Small intestine (tissue), 16 donors: ENCODE results near the gene SEMA4F. TPM values are rescaled to one million over a fixed set of nuclear protein-coding genes. Genes with fewer than 3 reads are reported as not detected.
A peak's percentile ranks its signal among the peaks of the same experiment; 100 is the strongest.

ENCODE experiments used
- DNase-seq, 2 donors: peaks; one replicate each; pipeline versions ENCODE4 v3.0.0 to v3.0.0-alpha.2; 2013
- FAIRE-seq: peaks from 2 replicates; lab custom pipeline; 2012; peaks lifted over from hg19 to GRCh38; lab: Jason Lieb, UNC
- H3K27ac ChIP-seq, 3 donors: one replicate each; pipeline ENCODE4 v1.5.1; 2013; ENCODE audit warnings: low read length in 2 of 3, mild to moderate bottlenecking in 2 of 3, control low read depth in 1 of 3, inconsistent platforms in 1 of 3, low read depth in 1 of 3, moderate library complexity in 1 of 3
- H3K27me3 ChIP-seq, 3 donors: one replicate each; pipeline ENCODE4 v1.6.1; 2013; ENCODE audit warnings: low read length in 3 of 3, inconsistent platforms in 1 of 3; ENCODE audit not compliant: control insufficient read depth in 3 of 3, insufficient read depth in 3 of 3
- H3K36me3 ChIP-seq, 3 donors: one replicate each; pipeline ENCODE4 v1.6.1; 2013; ENCODE audit warnings: low read length in 3 of 3, inconsistent platforms in 1 of 3, low read depth in 1 of 3, mild to moderate bottlenecking in 1 of 3, moderate library complexity in 1 of 3; ENCODE audit not compliant: control insufficient read depth in 3 of 3, insufficient read depth in 2 of 3
- H3K4me1 ChIP-seq, 3 donors: one replicate each; pipeline ENCODE4 v1.6.1; 2013; ENCODE audit warnings: low read length in 2 of 3, inconsistent platforms in 1 of 3, low read depth in 1 of 3, mild to moderate bottlenecking in 1 of 3, moderate library complexity in 1 of 3; ENCODE audit not compliant: control insufficient read depth in 3 of 3, insufficient read depth in 2 of 3
- H3K4me3 ChIP-seq, 3 donors: one replicate each; pipeline ENCODE4 v1.5.1; 2013; ENCODE audit warnings: low read length in 3 of 3, control low read depth in 1 of 3, inconsistent platforms in 1 of 3, low read depth in 1 of 3, mild to moderate bottlenecking in 1 of 3, moderate library complexity in 1 of 3
- H3K9me3 ChIP-seq, 2 donors: one replicate each; pipeline ENCODE4 v1.6.1; 2013; ENCODE audit warnings: low read depth in 1 of 2, low read length in 1 of 2; ENCODE audit not compliant: control insufficient read depth in 2 of 2, insufficient read depth in 1 of 2
- WGBS, 3 donors: extraction: QIAGEN DNeasy Blood & Tissue Kit; methylation state at CpG; one replicate each; pipeline ENCODE4 v1.1.7; 2013; 5-methylcytosine and 5-hydroxymethylcytosine counted together
- long read RNA-seq, 10 donors: transcript quantifications; one replicate each; lab custom pipeline, GENCODE V29; 2026
- polyA plus RNA-seq, 4 donors: library from polyadenylated mRNA; stranded (reverse) in 3 of 4; unstranded in 1 of 4; fragments of 200-250 nt in 3 of 4; fragments of 120-200 nt in 1 of 4; gene quantifications; one replicate each; pipeline versions ENCODE4 v1.2.1 to v1.2.3, GENCODE V29; 2013
- donor health status: healthy with polysubstance abuse.
- donor health status: control.
- donor health status: control.
- donor health status: Bipolar disorder and iron deficiency.
- donor health status: healthy.

Gene SEMA4F
- 1 to 10 TPM in 2 of 4 donors, under 1 TPM in 1, not detected in 1; 0.27 to 2.4 (median 1.0) TPM for polyA plus RNA-seq
- long read RNA-seq, donor 1, result 0 reads
- long read RNA-seq, donor 2, result 0 reads
- long read RNA-seq, donor 3, result 0 reads
- long read RNA-seq, donor 4, result 0 reads
- long read RNA-seq, donor 5, result 0 reads
- long read RNA-seq, donor 6, result 0 reads
- long read RNA-seq, donor 7, result 0 reads
- long read RNA-seq, donor 8, result 0 reads
- long read RNA-seq, donor 9, result 0 reads
- long read RNA-seq, donor 10, result 0 reads

DNA sequence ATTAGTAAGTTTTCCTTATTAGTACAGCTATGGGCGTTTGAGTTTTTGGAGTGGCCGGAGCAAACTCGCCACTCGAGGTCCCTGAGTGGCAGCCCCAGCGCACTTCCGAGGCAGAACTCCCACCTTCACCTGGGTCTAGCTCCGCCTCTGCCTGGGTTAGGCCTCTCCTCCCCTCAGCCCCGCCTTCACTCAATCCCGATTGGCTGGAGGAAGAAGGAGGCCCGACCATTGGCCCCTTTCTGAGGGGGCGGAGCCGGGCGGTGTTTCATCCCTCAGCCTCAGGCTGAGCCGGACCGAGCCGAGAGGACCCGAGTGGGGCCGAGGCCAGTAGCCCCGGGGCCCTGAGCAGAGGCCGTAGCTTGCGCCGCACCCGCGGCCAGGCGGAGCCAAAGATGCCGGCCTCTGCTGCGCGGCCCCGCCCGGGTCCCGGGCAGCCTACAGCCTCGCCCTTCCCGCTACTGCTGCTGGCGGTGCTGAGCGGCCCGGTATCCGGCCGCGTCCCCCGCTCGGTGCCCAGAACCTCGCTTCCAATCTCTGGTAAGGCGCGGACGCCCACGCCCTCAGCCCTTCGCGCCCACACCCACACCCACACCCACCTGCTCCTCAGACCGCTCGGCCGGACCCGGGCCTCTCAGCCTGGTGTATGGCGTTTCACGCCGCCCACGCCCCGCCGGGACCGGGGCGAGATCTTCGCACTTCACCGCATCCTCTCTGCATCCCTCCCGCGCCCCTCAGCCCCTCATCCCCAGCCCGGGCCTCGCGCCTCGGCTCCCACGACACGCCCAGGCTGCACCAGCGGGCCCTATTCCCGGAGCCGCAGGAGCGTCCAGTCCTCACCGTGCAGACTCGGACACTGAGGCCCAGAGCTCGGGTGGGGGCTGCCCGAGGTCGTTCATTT, at the start of gene SEMA4F:
SEMA4F (plus strand) TSS at position 263 of the 898 bp plus-strand sequence; CDS start at position 393, 130 bp downstream.
- Histone ChIP-seq H3K36me3 (no peaks in the 10 kb centered on the region), H3K4me1 (peaks cover 0 to 5% (median 2%) of the 10 kb centered on the region in 3 donors), H3K9me3 (no peaks in the 10 kb centered on the region), H3K4me3 (peak within 1 kb of the TSS; percentile 58 to 68 (median 59)), H3K27ac (peak within 1 kb of the TSS in 2 of 3 donors; percentile 0 to 28), H3K27me3 (peaks cover 0 to 21% (median 0%) of the 10 kb centered on the region in 3 donors)
- WGBS, 3 donors, result 0 to 1% (median 1%) methylated on average over 66 to 79 of the region's 79 CpGs
- FAIRE-seq (no peak), DNase-seq (peak; percentile 98 to 99)

DNA sequence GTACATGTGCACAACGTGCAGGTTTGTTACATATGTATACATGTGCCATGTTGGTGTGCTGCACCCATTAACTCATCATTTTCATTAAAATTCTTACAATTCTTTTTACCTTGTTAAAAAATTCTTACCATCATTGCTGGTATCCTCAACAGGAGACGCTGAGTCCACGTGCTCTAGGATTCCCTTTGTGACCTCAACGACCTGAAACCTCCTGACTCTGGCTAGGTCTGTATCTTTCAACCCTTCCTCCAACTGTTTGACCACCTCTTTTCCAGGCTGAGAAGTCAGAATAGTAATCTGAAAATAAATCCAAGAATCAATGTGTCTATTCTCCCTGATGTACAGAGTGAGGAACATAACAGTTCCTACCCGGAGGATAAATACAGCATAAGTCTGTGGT, 47.1 kb upstream of the SEMA4F start:
- Histone ChIP-seq H3K4me3 (no peak overlapping the region), H3K27ac (no peak overlapping the region), H3K27me3 (peaks cover 0 to 13% (median 2%) of the 10 kb centered on the region in 3 donors), H3K4me1 (no peaks in the 10 kb centered on the region), H3K9me3 (no peaks in the 10 kb centered on the region), H3K36me3 (no peaks in the 10 kb centered on the region)
- DNase-seq (no peak), FAIRE-seq (no peak)
- WGBS, 3 donors, result 61 to 69% (median 65%) methylated on average over 5 of the region's 5 CpGs

GRCh38 chr2:74617122-74617521, 36.9 kb upstream of the SEMA4F start:
- WGBS, 3 donors, result 82 to 91% (median 86%) methylated on average over 3 of the region's 3 CpGs
- Histone ChIP-seq H3K9me3 (no peaks in the 10 kb centered on the region), H3K27me3 (peaks cover 0 to 14% (median 0%) of the 10 kb centered on the region in 3 donors), H3K27ac (no peak overlapping the region), H3K4me1 (no peaks in the 10 kb centered on the region), H3K36me3 (no peaks in the 10 kb centered on the region), H3K4me3 (no peak overlapping the region)
- FAIRE-seq (no peak), DNase-seq (no peak)

GRCh38 chr2:74618410-74619083, 35.5 kb upstream of the SEMA4F start:
- Histone ChIP-seq H3K4me3 (no peak overlapping the region), H3K4me1 (no peaks in the 10 kb centered on the region), H3K9me3 (no peaks in the 10 kb centered on the region), H3K27ac (no peak overlapping the region), H3K27me3 (peaks cover 0 to 14% (median 0%) of the 10 kb centered on the region in 3 donors), H3K36me3 (no peaks in the 10 kb centered on the region)
- 78 to 89% (median 83%) methylated on average over 6 of the region's 6 CpGs for WGBS, 3 donors
- DNase-seq, result no peak
- no peak for FAIRE-seq

- Histone ChIP-seq H3K27me3 (peaks cover 0 to 14% (median 0%) of the 10 kb centered on the region in 3 donors), H3K4me3 (no peak overlapping the region), H3K27ac (no peak overlapping the region), H3K36me3 (no peaks in the 10 kb centered on the region), H3K4me1 (no peaks in the 10 kb centered on the region), H3K9me3 (no peaks in the 10 kb centered on the region)
- 64 to 68% (median 67%) methylated on average over 5 of the region's 5 CpGs for WGBS, 3 donors
- DNase-seq, result no peak
- no peak for FAIRE-seq
Observed at GRCh38 chr2:74619651-74620297, 34.3 kb upstream of the SEMA4F start.

GRCh38 chr2:74620671-74621070, 33.4 kb upstream of the SEMA4F start:
- Histone ChIP-seq H3K27ac (no peak overlapping the region), H3K4me3 (no peak overlapping the region), H3K36me3 (no peaks in the 10 kb centered on the region), H3K4me1 (no peaks in the 10 kb centered on the region), H3K9me3 (no peaks in the 10 kb centered on the region), H3K27me3 (peaks cover 0 to 8% (median 0%) of the 10 kb centered on the region in 3 donors)
- no peak for DNase-seq
- FAIRE-seq, result no peak
- 93 to 95% (median 93%) methylated on average over 12 of the region's 12 CpGs for WGBS, 3 donors

GRCh38 chr2:74625658-74626425, 28.2 kb upstream of the SEMA4F start:
- Histone ChIP-seq H3K4me3 (no peak overlapping the region), H3K4me1 (no peaks in the 10 kb centered on the region), H3K9me3 (no peaks in the 10 kb centered on the region), H3K27ac (no peak overlapping the region), H3K36me3 (no peaks in the 10 kb centered on the region), H3K27me3 (no peaks in the 10 kb centered on the region)
- WGBS, 3 donors, result 80 to 86% (median 85%) methylated on average over 5 of the region's 5 CpGs
- FAIRE-seq, result no peak
- DNase-seq, result no peak
